ENCODE data around the gene SENP8. TPM values are rescaled to one million over a fixed set of nuclear protein-coding genes. Genes with fewer than 3 reads are reported as not detected.

The SENP8 gene
- total RNA-seq, 1 donor from 2014 or later = 13.5 TPM

GRCh38 chr15:72189250-72189902 is 71.2 kb downstream of the SENP8 start:
- Histone ChIP-seq H3K4me1 (no peaks in the 10 kb centered on the region), H3K4me3 (no peak overlapping the region), H2AFZ (replicated peaks) (no peak overlapping the region), H3K79me2 (ENCODE audit: low read depth) (no peaks in the 10 kb centered on the region), H3K9ac (no peak overlapping the region), H4K20me1 (ENCODE audit: low read depth) (no peaks in the 10 kb centered on the region), H3K27me3 (peaks cover 73% of the 10 kb centered on the region), H3K4me2 (no peak overlapping the region), H3F3A (ENCODE audit: low read depth) (no peaks in the 10 kb centered on the region), H3K9me3 (ENCODE audit: low read depth) (no peaks in the 10 kb centered on the region), H3K27ac (no peak overlapping the region), H3K36me3 (no peaks in the 10 kb centered on the region)
- no peak for DNase-seq (ENCODE audit: low spot score)
- Mint-ChIP-seq H3K27ac (no peak overlapping the region), H3K4me1 (peaks cover 6% of the 10 kb centered on the region), H3K4me3 (no peak overlapping the region), H3K27me3 (ENCODE audit: insufficient read depth, low read depth) (peaks cover 8% of the 10 kb centered on the region), H3K36me3 (no peaks in the 10 kb centered on the region), H3K9me3 (no peaks in the 10 kb centered on the region)
- no peak for TF ChIP-seq EZH2phosphoT487 (IDR thresholded peaks at IDR 0.05)

DNA sequence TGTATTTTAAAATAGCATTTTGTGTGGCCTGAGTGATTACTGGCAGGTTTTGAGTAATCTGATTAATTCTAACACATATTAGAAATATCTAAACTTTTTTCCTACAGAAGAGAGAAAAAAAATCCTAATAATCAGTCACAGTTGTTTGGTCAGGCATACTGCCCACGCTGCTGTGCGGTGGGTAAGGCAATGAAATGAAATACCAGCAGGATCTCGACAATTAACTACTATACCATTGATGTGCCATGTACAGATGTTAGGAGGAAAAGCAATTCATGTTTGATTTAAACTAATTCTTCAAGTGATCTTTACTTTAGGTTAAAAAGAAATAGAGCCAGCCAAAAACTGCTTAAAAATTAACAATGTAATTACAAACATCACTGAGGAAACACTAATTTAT is 74.2 kb downstream of the SENP8 start:
- Histone ChIP-seq H3K27me3 (peaks cover 73% of the 10 kb centered on the region), H3F3A (ENCODE audit: low read depth) (peaks cover 14% of the 10 kb centered on the region), H3K27ac (no peak overlapping the region), H3K9me3 (ENCODE audit: low read depth) (no peaks in the 10 kb centered on the region), H3K4me2 (no peak overlapping the region), H3K9ac (no peak overlapping the region), H3K4me1 (peaks cover 8% of the 10 kb centered on the region), H2AFZ (replicated peaks) (no peak overlapping the region), H3K79me2 (ENCODE audit: low read depth) (no peaks in the 10 kb centered on the region), H4K20me1 (ENCODE audit: low read depth) (peaks cover 16% of the 10 kb centered on the region), H3K36me3 (no peaks in the 10 kb centered on the region), H3K4me3 (no peak overlapping the region)
- Mint-ChIP-seq H3K4me1 (peaks cover 3% of the 10 kb centered on the region), H3K27me3 (ENCODE audit: insufficient read depth, low read depth) (peaks cover 17% of the 10 kb centered on the region), H3K36me3 (no peaks in the 10 kb centered on the region), H3K4me3 (no peak overlapping the region), H3K9me3 (no peaks in the 10 kb centered on the region), H3K27ac (no peak overlapping the region)
- TF ChIP-seq, protein P1, sequence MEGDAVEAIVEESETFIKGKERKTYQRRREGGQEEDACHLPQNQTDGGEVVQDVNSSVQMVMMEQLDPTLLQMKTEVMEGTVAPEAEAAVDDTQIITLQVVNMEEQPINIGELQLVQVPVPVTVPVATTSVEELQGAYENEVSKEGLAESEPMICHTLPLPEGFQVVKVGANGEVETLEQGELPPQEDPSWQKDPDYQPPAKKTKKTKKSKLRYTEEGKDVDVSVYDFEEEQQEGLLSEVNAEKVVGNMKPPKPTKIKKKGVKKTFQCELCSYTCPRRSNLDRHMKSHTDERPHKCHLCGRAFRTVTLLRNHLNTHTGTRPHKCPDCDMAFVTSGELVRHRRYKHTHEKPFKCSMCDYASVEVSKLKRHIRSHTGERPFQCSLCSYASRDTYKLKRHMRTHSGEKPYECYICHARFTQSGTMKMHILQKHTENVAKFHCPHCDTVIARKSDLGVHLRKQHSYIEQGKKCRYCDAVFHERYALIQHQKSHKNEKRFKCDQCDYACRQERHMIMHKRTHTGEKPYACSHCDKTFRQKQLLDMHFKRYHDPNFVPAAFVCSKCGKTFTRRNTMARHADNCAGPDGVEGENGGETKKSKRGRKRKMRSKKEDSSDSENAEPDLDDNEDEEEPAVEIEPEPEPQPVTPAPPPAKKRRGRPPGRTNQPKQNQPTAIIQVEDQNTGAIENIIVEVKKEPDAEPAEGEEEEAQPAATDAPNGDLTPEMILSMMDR (IDR thresholded peaks at IDR 0.05) = no peak
- TF ChIP-seq EZH2 (IDR thresholded peaks at IDR 0.05) (no peak), EZH2phosphoT487 (IDR thresholded peaks at IDR 0.05) (no peak)
- no peak for DNase-seq (ENCODE audit: low spot score)

Other genes with a start within 250 kb of the SENP8 start
- gene MYO9A, start 253 bp upstream of the SENP8 start, total RNA-seq (ENCODE audit: low replicate concordance) = 19.6 and 38.5 TPM in 2 replicates
- 0.40 and 0.43 TPM in 2 replicates for gene GRAMD2A, start 79.4 kb downstream of the SENP8 start, total RNA-seq (ENCODE audit: low replicate concordance)
- gene PKM, start 112.8 kb downstream of the SENP8 start, total RNA-seq (ENCODE audit: low replicate concordance) = 1,033 and 1,163 TPM in 2 replicates
- 34.3 and 38.6 TPM in 2 replicates for gene PARP6, start 154.2 kb downstream of the SENP8 start, total RNA-seq (ENCODE audit: low replicate concordance)
- 0.19 and 0.95 TPM in 2 replicates for gene CELF6, start 201.8 kb downstream of the SENP8 start, total RNA-seq (ENCODE audit: low replicate concordance)

Measured in neural progenitor cell (in vitro differentiated cells).